TTC549 (cell line): ENCODE results near the gene CHRNB2.

Experiments used
- FAIRE-seq: peaks from 2 replicates; lab custom pipeline; 2012; peaks lifted over from hg19 to GRCh38; lab: Jason Lieb, UNC

The CHRNB2 gene

DNA sequence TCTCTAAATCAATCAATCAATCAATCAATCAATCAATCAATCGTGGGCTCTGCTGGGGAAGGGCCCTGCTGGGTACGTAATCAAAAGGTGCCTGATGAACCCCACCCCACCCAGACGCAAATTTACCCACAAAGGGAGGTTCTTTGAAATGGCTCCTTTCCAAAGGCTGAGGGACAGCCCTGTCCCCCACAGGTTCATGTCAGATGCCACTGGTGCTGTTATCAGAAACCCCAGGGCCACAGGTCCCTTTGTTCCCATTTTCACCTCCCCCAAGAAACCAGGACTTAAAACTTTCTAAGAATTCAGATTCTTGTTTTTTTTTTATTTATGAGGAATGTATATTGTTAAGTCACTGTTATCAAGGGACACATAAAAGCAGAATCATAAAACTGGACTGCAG is 14.2 kb downstream of the CHRNB2 start:
- FAIRE-seq: no peak

DNA sequence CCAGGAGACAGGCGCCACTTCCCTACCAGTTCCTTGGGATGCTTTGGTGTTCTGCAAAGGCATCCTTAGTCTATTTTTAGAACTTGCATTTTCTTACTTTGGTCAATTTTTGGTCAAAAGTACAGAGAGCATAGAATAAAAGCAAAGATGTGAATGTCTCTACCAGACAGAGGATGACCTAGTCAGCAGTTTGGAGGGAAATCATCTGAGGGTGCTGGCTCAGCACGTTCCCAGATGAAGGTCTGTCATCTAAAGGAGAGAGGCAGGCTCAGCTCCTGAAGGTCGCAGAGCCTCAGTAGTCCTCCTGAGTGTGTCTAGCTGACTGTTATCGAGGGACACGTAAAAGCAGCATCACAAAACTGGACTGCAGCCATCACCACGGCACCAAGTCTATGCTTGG is 15.3 kb downstream of the CHRNB2 start:
- FAIRE-seq: no peak

DNA sequence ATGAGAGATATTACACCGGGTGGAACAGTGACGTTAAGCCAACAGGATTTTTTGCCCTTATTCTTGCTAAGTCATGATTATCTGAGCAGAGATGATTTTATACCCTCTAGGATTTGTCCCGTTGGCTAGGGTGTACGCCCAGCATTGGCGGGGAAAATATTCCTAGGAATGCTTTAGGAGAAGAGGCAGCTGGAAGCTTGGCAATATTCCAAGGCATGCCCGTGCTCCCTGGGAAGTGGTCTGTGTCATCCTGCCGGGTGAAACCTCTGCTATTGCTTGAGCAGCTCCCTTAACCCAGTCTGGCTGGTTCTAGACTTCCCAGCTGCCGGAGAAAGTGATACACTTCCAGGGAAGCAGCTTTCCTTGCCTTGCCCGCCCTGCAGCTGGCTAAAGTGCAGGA is 16.2 kb downstream of the CHRNB2 start:
- no peak for FAIRE-seq

GRCh38 chr1:154584267-154584994 is 16.9 kb downstream of the CHRNB2 start:
- no peak for FAIRE-seq

DNA sequence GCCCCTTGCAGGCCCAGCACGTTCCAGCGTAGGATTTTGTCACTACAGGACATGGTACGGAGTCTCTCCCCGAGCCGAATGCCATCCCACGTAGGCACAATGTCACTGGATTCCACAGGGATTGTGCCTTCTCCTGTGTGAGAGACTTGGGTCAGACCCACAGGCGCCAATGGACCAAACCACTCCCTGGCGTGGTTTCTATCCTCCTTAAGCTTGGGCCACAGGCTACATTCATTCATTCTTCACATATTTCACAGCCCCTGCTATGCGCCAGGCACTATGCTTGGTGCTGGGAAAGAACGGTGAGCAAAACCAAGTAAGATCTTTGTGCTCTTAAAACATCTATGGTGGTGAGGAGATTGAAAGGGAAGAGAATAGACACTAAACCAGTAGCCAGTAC is 18.7 kb downstream of the CHRNB2 start:
- no peak for FAIRE-seq

- no peak for FAIRE-seq
These were observed 19.1 kb downstream of the CHRNB2 start for GRCh38 chr1:154586641-154587040.

DNA sequence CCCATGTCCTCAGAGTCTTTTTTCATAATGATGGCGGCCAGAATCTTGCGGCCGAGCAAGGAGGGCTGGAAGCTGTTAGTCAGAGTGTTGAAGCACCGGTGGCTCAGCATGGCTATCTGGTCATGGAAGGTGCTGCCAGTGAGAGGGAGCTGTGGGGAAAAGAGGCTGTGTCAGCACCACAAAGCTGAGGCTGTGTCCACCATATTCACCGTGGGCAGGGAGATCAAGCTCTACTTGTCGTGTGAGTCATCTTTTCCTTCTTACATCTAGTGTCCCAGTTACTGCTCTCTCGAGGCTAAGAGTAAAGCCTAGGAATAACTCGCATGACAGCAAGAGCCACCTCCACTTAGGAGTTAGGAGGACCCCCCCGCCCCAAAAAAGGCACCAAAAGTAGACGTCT is 22.2 kb downstream of the CHRNB2 start:
- FAIRE-seq: no peak

GRCh38 chr1:154590756-154591155 is 23.2 kb downstream of the CHRNB2 start:
- no peak for FAIRE-seq

GRCh38 chr1:154591206-154591605 is 23.6 kb downstream of the CHRNB2 start:
- FAIRE-seq: no peak

- no peak for FAIRE-seq
These were observed 25.8 kb downstream of the CHRNB2 start for GRCh38 chr1:154593390-154593789.

GRCh38 chr1:154594811-154595210 is 27.2 kb downstream of the CHRNB2 start:
- FAIRE-seq: no peak

DNA sequence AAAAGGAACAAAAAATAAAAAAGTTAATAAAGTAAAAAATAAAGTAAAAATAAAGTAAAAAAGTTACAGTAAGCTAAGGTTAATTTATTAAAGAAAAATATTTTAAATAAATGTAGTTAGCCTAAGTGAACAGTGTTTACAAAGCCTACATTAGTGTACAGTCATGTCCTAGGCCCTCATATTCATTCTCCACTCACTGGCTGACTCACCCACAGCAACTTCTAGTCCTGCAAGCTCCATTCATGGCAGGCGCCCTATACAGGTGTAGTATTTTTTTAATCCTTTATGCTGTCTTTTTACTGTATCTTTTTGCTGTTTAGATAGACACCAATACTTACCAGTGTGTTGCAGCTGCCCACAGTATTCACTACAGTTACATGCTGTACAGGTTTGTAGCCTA is 28.0 kb downstream of the CHRNB2 start:
- FAIRE-seq: peak; percentile 94

- no peak for FAIRE-seq
These were observed 31.5 kb downstream of the CHRNB2 start for GRCh38 chr1:154598871-154599635.

GRCh38 chr1:154599658-154600057 is 32.1 kb downstream of the CHRNB2 start:
- no peak for FAIRE-seq

GRCh38 chr1:154603317-154603716 is 35.7 kb downstream of the CHRNB2 start:
- no peak for FAIRE-seq

DNA sequence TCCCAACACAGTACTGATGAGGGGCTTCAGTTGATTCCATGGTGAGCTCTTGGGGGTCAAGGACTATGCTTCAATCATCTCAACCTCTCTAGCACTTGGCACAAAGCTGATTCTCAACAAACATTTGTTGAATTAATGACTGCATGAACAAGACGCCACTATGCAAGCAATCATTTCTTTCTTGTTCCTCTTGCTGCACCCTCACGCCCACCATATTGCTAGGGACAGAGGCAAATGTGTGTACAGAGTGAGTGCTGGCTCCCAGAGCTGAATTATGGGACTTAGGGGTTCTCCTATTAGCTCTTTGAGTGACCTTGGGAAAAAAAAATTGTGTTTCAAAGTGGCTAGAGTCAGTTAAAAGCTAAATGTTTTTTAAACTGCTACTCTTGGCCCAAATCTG is 38.0 kb downstream of the CHRNB2 start:
- FAIRE-seq: no peak

GRCh38 chr1:154607106-154607608 is 39.6 kb downstream of the CHRNB2 start:
- FAIRE-seq: no peak

GRCh38 chr1:154607609-154608396 is 40.2 kb downstream of the CHRNB2 start, which contains the start of gene ADAR:
TSS of gene ADAR (minus strand) at chr1:154608186. CDS start at chr1:154608006, 180 bp downstream.
- peak; percentile 81 for FAIRE-seq

DNA sequence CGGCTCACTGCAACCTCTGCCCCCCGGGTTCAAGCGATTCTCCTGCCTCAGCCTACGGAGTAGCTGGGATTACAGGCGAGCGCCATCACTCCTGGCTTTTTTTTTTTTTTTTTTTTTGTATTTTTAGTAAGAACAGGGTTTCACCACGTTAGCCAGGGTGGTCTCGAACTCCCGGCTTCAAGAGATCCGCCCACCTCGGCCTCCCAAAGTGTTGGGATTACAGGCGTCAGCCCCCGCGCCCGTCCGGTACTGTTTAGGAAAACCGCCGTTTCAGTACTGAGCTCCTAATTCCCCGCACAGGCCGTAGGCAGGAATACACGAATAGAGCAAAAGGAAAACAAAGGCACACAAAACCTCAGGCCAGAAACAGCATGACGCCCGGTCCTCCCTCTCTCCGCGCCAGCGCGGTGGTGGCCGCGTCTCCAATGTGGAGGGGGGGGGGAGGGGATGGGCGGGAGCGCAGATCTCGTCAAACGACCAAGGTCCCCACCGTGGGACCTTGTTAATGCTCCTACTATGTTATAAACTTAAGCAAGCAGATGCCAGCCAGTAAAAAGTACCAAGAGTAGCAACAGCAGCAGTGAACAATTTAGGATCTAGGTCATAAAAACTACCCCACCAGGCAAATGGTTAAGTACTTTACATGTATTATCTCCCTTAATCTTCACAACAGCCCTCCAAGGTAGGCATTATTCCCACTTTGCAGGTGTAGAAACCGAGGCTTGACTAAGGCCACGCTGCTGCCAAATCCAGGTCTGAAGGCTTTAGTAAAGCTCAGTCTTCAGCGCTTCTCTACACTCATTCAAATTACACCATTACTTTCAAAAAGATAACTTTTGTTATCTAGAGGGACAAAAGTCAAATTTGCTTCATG is 41.1 kb downstream of the CHRNB2 start:
- FAIRE-seq: no peak

DNA sequence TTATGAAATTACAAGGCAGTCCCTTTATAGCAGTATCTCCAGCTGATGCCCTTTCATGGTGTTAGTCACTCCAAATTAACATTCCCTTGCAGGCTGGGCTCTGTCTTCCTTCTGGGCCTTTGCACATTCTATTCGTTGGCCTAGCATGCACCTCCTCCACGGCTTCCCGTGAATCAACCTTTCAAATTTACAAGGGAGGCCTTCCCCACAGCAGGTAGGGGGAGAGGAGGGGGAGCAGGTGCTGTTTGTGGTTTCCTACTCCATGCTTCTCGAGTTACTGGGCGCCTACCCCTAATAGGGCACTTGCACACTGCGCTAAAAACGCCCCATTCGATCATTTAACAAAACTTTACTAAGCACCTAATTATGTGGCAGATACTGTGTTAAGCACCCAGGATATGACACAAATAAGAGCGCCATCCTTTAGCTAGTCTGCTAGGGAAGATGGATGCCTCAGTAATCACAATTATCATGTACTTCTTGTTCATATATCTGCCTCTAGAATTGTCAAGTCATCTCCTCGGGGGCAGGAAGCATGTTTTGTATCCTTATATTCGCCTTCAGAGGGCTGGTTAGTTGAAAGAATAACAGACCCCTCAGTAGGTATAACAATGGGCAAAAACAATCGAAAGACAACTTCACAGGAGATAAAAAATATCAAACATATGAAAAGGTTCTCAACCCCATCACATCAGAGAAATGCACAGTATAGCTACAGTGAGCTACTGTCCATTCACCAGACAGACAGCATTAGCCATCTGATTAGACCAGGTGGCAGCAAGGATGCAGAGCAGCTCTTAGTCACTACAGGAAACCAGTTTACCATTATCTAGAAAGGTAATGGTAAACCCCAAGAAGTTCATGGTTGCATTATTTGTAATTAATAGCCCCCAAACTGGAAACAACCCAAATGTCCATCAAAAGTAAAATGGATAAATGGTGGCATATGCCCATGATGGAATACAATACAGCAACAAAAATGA is 42.1 kb downstream of the CHRNB2 start:
- no peak for FAIRE-seq
